RWPE2 (cell line): ENCODE results near the gene USB1.

Source experiments
- ATAC-seq: fragments of 200-7000 bp; cut with Tn5 transposase; 3 replicates; pipeline ENCODE4 v1.9.1; 2021; ENCODE audit warnings: low read depth
- DNase-seq: peaks from one replicate; pipeline ENCODE4 v3.0.0-alpha.2; 2020; ENCODE audit warnings: low spot score
- H3K27ac ChIP-seq: fragments of 450-650 bp; 2 replicates; pipeline ENCODE4 v1.5.1; 2017; ENCODE audit warnings: mild to moderate bottlenecking; ENCODE audit not compliant: poor library complexity, severe bottlenecking
- H3K27me3 ChIP-seq: fragments of 250-450 bp; sonication (Bioruptor Pico); 2 replicates; pipeline ENCODE4 v1.5.1; 2021; ENCODE audit warnings: mild to moderate bottlenecking, moderate library complexity; ENCODE audit not compliant: insufficient read depth, poor library complexity, severe bottlenecking
- H3K36me3 ChIP-seq: fragments of 250-450 bp; sonication (Bioruptor Pico); 2 replicates; pipeline ENCODE4 v1.5.1; 2020; ENCODE audit warnings: low read depth, mild to moderate bottlenecking, moderate library complexity
- H3K4me1 ChIP-seq: fragments of 250-450 bp; sonication (Bioruptor Pico); 2 replicates; pipeline ENCODE4 v1.5.1; 2021; ENCODE audit warnings: mild to moderate bottlenecking, moderate library complexity; ENCODE audit not compliant: insufficient read depth, poor library complexity, severe bottlenecking
- H3K4me3 ChIP-seq: fragments of 250-450 bp; sonication (Bioruptor Pico); 2 replicates; pipeline ENCODE4 v1.5.1; 2021; ENCODE audit warnings: mild to moderate bottlenecking, moderate library complexity; ENCODE audit not compliant: severe bottlenecking
- H3K9me3 ChIP-seq: fragments of 250-450 bp; sonication (Bioruptor Pico); 2 replicates; pipeline ENCODE4 v1.5.1; 2021; ENCODE audit warnings: mild to moderate bottlenecking, moderate library complexity; ENCODE audit not compliant: severe bottlenecking
- TF ChIP-seq, protein P1 (sequence below): fragments of 450-650 bp; IDR thresholded peaks from one replicate; pipeline ENCODE4 v1.5.1; 2017; ENCODE audit warnings: mild to moderate bottlenecking, moderate library complexity; ENCODE audit not compliant: poor library complexity, severe bottlenecking

Gene USB1

DNA sequence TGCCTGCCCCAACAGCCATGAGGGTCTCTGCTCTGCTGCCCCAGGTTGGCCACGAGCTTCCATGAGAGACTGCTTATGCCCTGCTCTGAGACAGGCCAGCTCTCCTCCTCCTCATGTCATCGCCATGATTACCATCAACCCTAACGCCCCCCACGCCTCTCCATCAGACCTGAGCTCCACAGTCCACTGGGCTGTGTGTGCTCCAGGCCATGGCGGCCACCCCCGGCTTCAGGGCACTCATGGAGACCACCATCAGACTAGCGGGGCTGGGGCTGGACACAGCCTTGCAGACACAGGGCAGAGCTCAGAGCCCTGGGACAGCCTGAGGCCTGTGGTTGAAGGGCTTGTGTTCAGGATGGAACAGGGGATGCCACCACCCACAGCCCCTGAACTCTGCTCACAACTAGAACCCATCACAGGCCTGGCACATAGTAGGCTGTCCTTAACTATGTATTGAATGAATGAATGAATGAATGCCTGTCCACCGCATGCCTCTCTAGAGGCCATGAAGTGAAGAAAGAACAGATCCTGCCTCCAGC is 44.9 kb upstream of the USB1 start:
- ATAC-seq (no peak), DNase-seq (no peak)
- Histone ChIP-seq H3K27ac (no peak overlapping the region), H3K9me3 (no peaks in the 10 kb centered on the region), H3K4me1 (no peaks in the 10 kb centered on the region), H3K4me3 (no peak overlapping the region), H3K36me3 (no peaks in the 10 kb centered on the region), H3K27me3 (no peaks in the 10 kb centered on the region)
- TF ChIP-seq, protein P1, sequence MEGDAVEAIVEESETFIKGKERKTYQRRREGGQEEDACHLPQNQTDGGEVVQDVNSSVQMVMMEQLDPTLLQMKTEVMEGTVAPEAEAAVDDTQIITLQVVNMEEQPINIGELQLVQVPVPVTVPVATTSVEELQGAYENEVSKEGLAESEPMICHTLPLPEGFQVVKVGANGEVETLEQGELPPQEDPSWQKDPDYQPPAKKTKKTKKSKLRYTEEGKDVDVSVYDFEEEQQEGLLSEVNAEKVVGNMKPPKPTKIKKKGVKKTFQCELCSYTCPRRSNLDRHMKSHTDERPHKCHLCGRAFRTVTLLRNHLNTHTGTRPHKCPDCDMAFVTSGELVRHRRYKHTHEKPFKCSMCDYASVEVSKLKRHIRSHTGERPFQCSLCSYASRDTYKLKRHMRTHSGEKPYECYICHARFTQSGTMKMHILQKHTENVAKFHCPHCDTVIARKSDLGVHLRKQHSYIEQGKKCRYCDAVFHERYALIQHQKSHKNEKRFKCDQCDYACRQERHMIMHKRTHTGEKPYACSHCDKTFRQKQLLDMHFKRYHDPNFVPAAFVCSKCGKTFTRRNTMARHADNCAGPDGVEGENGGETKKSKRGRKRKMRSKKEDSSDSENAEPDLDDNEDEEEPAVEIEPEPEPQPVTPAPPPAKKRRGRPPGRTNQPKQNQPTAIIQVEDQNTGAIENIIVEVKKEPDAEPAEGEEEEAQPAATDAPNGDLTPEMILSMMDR = no peak

DNA sequence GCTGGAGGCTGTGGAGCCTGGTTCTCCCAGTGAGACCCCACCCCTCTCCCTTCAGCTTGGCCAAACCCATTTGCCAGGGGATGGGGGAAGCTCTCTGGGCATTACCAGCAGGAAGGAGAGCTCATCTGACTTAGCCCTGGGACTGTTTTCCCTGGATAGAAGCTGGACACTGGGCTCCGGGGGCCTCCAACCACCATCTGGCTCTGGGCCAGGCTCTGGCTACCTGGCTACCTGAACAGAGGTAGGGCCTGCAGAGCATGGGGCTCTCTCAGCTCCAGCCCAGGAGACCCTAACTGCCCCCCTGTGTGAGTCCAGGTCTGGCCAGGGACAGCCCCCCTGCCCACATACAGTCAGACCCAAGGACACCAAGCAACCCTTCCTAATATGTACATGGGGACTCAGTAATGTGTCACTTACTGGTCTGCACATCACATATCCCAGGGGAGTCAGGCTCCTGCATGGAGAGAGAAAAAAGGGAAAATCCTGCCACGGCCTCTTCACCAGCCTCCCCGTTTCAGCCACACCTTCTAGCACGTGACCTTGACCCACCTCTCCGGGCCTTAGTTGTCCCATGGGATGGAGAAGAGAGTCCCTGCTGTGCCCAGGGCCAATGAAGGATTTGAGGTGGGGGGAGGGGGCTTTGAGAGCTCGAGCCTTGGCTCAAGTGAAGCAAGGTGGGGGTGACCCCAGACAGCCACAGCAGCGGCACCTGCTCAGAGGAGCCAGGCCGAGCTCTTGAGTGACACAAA is 44.1 kb upstream of the USB1 start:
- no peaks in the 10 kb centered on the region for H3K9me3 ChIP-seq
- TF ChIP-seq, protein P1 = no peak
- ATAC-seq = no peak
- H3K27ac ChIP-seq = no peak overlapping the region
- no peaks in the 10 kb centered on the region for H3K27me3 ChIP-seq
- no peak overlapping the region for H3K4me3 ChIP-seq
- H3K36me3 ChIP-seq = no peaks in the 10 kb centered on the region
- no peaks in the 10 kb centered on the region for H3K4me1 ChIP-seq
- no peak for DNase-seq

DNA sequence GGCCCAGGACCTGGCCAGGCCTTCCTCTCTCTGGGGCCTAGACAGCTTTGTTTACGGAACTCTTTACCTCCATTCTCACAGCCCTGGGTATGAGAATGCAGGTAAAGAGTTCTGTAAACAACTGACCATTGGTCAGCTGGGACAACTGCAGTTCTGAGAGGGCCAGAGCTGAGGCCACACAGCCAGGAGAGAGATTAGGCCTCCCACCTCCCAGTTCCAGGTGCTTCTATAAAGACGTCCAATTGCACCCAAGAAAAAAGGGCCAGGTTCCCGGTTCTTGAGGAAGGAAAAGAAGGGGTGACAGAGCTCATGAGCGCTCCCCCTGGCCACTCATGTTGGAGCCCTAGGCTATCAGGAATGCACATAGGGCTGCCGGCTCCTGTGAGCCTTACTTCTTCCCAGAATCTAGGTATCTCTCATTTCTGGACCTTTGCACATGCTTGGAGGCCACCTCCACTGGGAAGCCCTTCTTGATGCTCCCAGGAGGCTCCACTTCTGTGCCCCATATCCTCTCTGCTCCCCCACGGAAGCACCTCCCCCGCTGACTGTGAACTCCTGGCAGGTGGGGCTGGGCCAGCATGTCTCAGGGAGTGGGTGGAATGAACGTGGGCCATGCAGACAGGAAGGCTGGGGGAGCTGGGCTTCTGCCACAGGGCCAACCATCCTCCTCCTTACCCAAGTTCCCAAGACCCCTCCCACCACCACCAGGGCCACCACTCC is 43.4 kb upstream of the USB1 start:
- H3K27ac ChIP-seq = no peak overlapping the region
- H3K4me3 ChIP-seq = no peak overlapping the region
- no peaks in the 10 kb centered on the region for H3K27me3 ChIP-seq
- ATAC-seq (no peak), DNase-seq (no peak)
- no peaks in the 10 kb centered on the region for H3K36me3 ChIP-seq
- H3K9me3 ChIP-seq = no peaks in the 10 kb centered on the region
- TF ChIP-seq, protein P1 = no peak
- no peaks in the 10 kb centered on the region for H3K4me1 ChIP-seq

- H3K27ac ChIP-seq = no peak overlapping the region
- ATAC-seq = no peak
- TF ChIP-seq, protein P1 = no peak
- H3K4me3 ChIP-seq = no peak overlapping the region
- H3K9me3 ChIP-seq = no peaks in the 10 kb centered on the region
- no peaks in the 10 kb centered on the region for H3K27me3 ChIP-seq
- DNase-seq = no peak
- H3K4me1 ChIP-seq = no peaks in the 10 kb centered on the region
- no peaks in the 10 kb centered on the region for H3K36me3 ChIP-seq
Observed at GRCh38 chr16:57958544-57958943, 42.7 kb upstream of the USB1 start.
